HG03521 (cell line): ENCODE results near the gene LNX1.

Experiments used
- ATAC-seq: cut with Tn5 transposase; IDR thresholded peaks from one replicate; pipeline ENCODE4 v1.9.1; 2021; ENCODE audit warnings: mild to moderate bottlenecking, moderate library complexity; ENCODE audit not compliant: unreplicated experiment

The LNX1 gene

DNA sequence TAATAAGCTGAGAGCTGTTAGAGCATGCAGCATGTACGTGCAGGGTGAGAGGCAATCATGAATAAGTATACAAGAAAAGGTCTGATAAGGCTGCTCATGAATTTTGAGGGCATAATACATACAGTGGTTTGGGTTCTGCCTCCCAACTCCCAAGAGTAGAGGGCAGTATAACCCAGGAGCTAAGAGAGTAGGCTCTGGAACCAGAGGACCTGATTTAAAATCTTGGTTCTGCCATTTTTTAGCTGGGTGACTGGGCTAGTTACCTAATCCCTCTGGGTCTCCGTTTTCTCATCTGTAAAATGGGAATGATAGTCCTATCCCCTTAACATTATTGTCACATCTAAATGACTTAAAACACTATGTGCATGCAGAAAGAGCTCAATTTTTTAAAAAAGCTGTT, 85.3 kb downstream of the LNX1 start:
- no peak for ATAC-seq

DNA sequence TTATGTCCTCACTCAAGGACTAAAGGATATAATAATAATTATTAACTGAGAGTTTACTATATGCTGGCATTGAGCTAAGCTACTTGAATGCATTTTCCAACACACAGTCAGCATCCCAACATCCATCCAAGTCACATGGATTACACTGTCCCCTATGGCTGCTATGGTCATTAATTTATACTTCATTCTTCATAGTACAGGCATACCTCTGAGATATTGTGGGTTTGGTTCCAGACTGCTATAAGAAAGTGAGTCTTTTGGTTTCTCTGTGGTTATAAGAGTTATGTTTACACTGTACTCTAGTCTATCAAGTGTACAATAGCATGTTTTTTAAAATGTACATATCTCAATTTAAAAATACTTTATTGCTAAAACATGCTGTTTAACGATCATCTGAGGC, 89.2 kb downstream of the LNX1 start:
- ATAC-seq, result no peak

DNA sequence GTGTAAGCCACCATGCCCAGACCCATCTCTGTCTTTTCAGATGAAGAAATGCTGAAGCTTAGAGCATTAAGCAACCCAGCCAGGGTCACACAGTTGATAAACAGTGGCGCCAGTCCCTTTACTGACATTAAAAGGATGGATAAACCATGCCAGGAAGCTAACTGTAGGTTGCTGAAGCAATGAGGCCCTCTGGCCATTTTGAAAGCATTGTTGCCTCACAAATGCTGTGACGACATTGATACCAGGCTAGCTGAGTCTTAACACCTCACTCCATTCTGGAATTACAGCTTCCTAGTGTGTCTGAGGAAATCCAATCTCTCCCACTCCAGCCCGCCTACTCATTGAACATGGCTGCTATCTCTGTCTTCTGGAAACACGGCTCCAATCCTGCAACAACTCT, 89.7 kb downstream of the LNX1 start:
- ATAC-seq, result no peak

DNA sequence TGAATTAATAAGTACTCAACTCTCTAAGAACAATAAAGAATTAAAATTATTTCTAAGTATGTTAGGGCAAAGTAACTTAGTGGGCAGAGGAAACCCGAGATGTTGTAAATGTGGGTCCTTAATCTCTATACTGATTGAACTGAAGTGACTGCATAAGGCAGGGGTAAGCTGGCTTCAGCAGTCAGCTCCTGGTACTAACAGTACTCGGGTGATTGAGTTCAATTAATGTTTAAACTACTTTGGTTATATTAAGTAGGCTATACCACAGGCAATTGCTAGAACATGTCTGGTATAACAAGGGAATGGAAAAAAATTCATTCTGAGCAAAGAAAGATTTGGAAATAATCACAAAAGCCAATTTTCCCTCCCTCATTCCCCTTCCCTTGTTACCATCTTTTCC, 90.7 kb downstream of the LNX1 start:
- ATAC-seq, result no peak

DNA sequence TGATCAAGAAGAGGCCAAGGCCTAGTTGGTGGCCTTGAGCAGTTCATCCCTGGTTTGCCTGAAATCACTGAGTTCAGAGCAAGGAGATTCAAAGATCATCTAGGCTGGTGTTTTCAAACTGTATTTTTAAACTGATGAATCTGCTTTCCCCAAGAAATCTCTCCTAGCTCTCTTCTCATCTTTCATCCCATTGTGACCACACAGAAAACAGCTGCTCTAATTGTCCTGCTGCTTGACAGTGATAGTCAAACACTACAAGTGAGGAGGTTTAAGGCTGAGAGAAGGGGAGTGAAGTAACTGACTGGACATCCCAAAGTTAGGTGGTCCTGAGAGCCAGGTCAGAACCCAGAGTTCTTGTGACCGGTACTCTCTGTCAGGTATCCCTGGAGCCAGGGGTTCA, 91.5 kb downstream of the LNX1 start:
- no peak for ATAC-seq

DNA sequence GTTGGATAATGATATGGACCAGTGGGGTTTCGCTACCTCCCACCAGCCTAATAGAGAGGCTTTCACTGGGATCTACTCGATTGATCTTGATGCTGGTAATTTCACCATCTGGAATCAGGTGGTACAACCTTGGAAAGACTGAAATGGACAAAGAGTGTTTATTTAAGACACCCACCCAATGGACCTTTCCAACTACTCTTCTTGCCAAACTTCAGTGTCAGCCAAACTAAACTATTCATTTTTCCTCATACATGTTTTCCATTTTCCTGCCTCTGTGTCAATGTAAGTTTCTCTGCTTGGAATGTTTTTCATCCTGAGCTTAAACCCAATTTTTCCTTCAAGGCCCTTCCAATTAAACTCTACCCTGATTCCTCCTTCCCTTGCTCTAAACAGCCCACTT, 92.6 kb downstream of the LNX1 start:
- ATAC-seq, result no peak

DNA sequence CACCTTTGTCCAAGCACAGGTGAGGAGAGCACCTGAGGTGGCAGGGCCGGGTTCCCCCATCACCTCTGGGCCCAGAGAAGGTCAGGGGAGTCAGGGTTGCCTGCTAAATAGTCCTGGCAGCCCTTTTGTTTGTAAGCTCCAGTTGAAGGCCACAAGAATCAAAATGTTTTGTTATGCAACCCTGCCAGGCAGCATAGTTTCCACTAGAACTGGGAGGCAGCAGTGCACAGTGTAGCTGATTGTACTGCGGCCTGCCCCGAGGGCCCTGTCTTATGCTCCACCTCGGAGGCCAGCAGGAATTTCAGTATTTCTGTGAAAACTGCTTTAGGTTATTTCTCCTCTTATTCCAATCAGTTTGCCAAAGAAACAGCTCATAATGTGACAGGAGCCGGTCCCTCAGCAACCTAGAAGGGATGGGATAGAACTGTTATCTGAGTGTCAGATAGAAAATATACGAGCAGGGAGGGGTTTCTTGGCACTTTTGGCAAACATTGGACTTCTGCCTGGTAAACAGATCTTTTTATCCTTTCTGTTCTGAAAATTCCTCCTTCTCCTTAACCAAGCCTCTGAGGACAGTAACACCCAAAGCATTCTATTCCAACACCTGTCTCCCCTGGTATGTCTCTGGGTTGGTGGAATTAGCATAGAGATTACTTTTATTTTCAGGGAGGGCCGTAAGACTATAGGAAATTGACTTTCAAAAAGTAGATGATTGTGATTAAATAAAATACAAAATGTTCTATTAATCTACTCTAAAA, 93.6 kb downstream of the LNX1 start:
- ATAC-seq, result no peak

DNA sequence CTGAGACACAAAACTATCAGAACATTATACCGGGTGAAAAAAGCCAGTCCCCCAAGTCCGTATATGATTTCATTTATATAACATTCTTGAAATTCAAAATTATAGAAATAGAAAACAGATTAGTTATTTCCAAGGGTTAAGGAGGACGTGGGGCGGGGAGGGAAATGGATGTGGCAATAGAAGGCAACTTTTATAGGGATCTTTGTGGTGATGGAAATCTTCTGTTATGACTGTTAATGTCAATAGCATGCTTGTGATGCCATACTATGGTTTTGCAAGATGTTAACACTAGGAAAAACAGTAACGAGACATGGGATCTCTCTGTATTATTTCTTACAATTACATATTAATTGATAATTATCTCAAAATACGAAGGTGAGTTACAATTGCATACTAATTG, 96.4 kb downstream of the LNX1 start:
- no peak for ATAC-seq

DNA sequence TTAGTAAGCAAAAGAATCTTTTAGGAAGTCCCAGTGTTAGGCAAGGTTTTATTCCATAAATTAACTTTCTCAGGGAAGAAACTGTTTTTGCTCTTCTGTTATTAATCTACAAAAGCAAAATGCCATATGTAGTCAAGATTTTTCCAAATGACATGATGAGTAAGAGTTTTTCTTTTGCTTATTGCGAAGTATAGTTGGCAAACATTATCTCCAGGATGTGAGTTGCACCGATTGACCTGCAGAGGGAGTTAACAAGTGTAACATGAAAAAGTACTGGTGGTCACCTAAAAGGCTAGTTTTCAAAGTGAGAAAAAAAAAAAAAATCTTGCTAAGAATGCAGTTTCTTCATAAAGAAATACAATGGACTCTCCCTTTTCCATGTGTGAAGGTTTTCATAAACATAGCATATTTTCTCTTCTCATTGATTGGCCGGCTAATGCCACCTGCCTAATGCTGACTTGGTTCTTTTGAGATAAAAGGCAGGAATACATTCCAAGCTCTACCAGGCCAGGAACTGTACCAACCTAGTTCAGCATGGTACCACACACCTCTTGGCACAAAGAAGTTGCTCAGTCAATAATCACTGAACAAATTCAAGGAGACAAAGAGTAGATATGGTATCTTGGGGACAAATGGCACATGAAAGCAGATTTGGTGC, 100.2 kb downstream of the LNX1 start:
- no peak for ATAC-seq

DNA sequence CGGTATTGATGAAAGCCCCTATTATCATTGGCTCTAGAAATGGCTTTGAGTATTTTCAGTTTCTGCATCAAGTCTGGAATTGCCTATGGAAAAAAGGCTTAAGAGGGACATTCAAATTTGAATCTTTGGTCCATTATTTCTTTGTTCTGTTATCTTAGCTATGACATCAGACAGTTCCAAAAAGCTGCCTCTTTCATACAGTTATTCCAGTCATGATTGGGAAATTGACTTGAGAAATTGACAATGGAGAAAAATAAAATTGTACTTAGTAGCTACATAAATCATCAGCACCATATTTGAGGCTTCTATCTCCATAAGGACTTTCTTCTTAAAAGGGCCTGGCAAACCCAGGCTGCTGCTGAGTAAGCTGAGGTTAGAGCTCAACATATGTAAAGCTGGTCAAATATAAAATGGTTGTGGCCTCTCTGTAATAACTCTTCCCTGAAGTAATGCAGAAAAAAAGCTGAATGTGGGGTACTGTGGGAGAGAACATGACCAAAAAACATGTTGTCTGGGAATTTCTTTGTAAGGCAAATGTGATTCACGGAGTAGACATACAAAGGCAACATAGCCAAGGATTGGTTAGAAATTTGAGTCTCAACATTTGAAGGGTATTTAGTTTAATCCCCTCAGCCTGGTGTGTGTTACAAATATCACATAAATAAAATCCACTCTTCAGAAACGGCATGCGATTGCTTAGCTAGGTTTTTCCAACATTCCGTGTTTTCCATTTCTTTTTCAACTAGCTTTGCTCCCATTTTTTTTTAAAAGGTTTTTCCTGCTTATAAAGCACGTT, 100.9 kb downstream of the LNX1 start:
- no peak for ATAC-seq

DNA sequence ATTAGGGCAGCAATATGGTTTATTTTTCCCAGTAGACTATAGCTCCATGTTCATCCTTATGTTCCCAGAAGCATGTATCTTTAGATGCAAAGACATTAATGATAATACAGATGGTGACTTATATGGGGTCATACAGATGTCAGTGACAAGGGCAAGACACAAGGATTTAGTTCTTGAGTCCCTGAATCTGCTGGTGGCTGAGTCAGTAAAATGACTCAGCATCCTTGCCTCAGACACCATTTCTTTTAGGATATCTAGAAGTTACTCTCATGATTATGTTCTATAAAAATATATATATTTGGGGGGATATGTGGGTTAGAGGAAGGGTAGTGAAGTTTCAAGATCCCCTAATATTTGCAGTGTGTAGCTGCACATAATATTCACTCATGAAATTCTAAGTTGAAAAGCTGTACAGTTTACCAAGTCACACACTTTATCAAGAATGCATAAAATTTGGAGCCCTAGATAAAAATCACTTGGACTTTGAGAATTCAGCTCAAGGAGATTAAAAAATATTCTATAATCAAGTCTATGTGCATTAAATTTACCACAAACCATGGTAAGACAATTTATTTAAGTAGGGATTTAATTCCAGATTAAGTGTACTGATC, 101.9 kb downstream of the LNX1 start:
- no peak for ATAC-seq

DNA sequence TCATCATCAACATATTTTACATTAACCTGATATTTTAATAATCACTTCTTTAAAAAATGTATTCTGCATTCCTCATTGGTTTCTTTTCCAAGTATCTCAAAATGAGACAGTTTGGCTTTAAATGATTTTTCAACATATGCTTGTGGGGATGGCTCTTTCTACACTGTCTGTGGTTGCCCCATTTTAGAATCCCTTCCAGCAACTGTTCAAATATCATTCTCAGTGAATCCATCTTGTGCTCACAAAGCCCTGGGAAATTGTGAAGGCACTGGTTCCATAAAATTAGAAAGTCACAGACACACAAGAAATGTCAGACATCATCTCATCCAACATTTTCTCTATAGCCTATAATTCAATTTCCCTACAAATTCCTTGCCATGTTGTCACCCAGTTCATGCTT, 103.5 kb downstream of the LNX1 start:
- ATAC-seq, result no peak

DNA sequence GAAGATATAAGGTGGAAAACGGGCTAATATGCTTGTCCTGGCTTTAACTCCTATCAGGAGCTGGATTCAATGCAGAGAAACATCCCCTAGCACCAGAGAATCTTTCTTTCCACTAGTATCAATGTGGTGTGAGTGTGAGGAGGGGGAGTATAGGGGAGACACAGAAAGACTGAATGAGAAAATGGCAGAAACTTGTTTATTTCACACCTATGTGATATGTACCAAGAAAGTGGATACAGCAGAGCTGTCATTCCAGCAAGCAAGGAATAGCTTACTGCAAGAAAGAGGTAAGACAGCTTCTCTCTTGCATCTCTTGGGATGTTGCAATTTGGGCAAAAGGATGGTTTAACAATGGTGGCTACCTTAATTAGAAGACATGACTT, 105.6 kb downstream of the LNX1 start:
- no peak for ATAC-seq

DNA sequence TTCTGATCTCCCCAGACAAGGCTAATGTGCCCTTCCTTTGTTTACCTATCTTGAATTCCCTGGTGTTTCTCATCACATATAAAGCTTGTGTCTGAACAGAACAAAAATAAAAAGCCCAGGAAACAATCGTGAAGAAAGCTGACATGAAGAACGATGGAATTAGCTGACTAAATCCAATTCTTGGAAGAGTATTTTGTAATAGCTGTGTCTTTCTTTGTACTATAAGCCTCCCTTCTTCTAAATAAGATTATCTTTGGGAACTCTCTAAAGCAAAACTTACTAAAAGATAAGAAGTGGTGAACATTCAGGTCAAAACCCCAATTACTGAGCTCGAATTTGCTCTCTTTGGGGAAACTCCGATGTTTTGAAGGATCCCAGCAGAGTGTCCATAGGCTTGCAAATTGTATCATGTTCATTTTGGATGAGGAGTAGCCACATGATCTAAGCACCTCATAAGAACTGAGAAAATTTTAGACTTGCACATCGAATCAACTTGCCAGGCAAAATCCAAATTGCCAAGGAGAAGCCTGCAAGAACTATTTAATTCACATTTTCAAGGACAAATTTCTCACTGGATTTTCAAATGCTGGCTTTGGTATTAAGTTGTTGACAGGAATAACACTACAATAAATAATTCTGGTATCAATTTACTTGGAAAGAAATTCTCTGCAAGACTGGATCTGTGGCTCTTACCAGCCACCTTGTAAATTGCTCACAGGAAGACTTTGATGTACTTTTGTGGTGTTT, 106.2 kb downstream of the LNX1 start:
- no peak for ATAC-seq

DNA sequence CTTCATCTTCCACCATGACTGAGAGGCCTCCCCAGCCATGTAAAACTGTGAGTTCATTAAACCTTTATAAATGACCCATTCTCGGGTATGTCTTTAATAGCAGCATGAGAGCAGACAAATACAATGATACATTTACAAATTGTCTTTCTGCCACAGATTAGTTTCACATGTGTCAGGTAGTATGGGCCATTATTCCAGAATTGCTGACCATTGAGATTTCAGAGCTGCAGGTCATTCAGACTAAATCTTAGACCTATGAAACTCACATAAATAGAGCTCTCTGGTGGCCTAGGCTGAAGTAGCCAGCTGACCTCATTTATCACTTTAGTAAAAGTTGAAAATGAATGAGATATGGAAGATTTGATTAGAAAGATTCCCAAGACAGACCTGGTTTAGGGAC, 108.0 kb downstream of the LNX1 start:
- no peak for ATAC-seq

DNA sequence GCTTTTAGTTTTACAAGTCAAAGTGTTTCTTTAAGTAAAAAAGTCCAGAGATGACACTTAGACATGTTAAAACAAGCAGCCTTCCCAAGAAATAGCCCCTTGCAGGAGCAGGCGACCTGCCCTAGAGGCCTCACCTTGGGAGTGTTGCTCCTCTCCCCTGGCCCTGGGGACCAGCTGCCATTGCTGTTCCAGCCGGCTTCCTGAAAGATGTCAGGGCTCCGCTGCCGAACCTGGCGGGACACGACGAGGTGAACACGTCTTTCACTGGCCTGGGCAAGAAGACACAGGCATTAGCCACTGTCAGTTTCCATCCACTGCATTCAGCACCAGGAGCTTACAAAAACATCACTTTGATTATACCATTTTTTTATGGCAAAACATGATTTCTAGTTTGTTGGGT, 109.7 kb downstream of the LNX1 start:
- no peak for ATAC-seq

DNA sequence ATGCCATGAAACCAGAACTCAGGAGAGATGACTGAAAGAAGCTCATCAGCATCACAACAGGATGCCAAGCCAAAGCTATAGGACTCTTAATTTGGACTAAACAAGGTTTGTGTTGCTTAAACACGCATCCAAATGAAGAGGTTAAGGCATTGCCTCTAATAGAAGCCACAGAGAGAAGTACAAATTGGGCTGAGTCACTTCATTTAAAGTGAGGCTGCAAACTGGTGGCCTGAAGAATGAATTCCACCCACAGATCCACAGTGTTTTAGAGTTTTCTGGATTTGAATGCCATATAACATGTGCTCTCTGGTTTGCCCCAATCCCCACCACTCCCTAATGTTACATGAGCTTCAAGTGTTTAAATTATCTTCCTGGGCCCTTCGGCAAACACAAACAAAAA, 110.4 kb downstream of the LNX1 start:
- no peak for ATAC-seq

DNA sequence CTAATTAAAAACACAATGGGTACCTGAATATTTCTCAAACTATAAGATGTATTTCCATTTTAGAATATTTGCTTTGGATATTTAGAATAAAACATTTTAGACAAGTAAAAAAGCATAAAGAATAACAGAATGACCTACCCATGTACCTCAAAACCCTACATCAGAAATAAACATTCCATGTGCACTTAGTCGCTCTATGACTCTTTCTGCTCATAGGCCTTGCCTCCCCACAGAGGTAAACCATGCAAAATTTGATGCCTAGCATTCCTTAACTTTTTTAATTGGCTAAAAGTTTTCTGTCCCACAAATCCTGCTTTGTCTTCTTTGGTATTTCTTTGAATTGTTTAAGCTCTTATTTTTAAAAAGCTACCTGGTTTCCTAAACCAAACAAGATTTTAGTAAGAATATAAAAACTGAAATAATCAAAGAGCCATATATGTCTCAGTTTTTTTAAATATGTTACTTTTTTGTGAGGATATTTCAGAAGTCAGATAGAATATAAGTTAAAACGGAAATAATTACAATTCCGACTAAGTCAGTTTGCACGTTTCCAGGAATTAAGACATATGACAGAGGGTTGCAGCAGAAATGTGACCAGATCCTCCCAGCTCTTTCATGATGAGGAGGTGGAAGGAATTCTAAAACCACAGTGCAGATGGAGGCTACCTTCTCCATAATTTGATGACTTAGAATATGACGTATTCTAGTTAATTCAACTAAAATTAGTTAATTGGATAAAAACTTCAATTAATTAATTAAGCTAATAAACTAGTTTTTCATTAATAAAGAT, 111.4 kb downstream of the LNX1 start:
- ATAC-seq, result no peak

DNA sequence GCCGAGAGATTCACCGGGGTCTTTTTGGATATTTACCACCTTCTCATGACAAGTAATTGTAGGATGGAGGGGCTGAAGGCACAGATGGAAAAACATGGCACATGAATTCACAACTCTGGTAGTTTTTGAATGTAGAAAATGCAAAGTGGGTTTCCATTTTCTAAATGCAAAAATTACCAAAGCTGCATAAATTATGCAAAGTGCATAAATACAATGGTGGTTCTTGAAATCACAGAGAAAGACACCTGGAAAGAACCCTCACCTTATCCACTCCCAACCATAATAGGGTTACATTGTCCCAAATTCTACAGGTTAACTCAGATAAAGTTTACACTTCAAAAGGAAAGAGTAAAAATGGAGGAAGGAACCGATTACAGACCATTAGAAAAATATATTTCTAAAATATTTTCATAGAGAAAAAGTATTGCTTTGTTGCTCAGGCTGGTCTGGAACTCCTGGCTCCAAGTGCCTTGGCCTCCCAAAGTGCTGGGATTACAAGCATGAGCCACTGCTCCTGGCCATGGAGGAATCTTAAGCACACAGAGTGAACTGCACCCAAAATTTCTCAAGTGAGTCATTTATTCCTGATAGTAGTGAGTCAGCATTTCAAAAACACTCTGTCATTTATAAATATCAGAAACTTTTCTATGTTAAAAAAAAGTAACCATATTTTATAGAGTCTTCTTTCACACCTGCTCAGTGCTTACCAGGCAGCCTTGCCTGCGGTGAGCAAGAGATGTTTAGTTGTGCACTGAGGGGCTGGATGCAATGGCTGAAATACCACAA, 112.4 kb downstream of the LNX1 start:
- ATAC-seq, result no peak
